Esophagus (tissue), 2 donors: Measurements from ENCODE around the gene AK2. TPM values are rescaled to one million over a fixed set of nuclear protein-coding genes. Genes with fewer than 3 reads are reported as not detected.
"Not testable (repeated sequence)": the region's sequence is repeated elsewhere in the genome, so short reads cannot be mapped to it uniquely, and the experiment has no call there.

Experiments used
- H3K27ac ChIP-seq, 2 donors: one replicate each; pipeline ENCODE4 v1.5.1; 2013; ENCODE audit warnings: low read depth in 2 of 2, mild to moderate bottlenecking in 2 of 2, inconsistent platforms in 1 of 2, low read length in 1 of 2, moderate library complexity in 1 of 2
- H3K27me3 ChIP-seq, 2 donors: one replicate each; pipeline ENCODE4 v1.6.1; 2013; ENCODE audit warnings: low read length in 2 of 2, control low read depth in 1 of 2, mild to moderate bottlenecking in 1 of 2; ENCODE audit not compliant: insufficient read depth in 2 of 2, control insufficient read depth in 1 of 2
- H3K36me3 ChIP-seq, 2 donors: one replicate each; pipeline ENCODE4 v1.6.1; 2013; ENCODE audit warnings: low read length in 1 of 2; ENCODE audit not compliant: control insufficient read depth in 2 of 2, insufficient read depth in 2 of 2
- H3K4me1 ChIP-seq, 2 donors: one replicate each; pipeline ENCODE4 v1.6.1; 2013; ENCODE audit warnings: low read length in 1 of 2; ENCODE audit not compliant: control insufficient read depth in 2 of 2, insufficient read depth in 2 of 2
- H3K4me3 ChIP-seq, 2 donors: one replicate each; pipeline ENCODE4 v1.5.1; 2013; ENCODE audit warnings: low read length in 2 of 2, mild to moderate bottlenecking in 2 of 2, low read depth in 1 of 2, moderate library complexity in 1 of 2
- H3K9me3 ChIP-seq, 2 donors: one replicate each; pipeline ENCODE4 v1.6.1; 2013; ENCODE audit warnings: mild to moderate bottlenecking in 2 of 2, low read depth in 1 of 2, low read length in 1 of 2, moderate library complexity in 1 of 2; ENCODE audit not compliant: control insufficient read depth in 2 of 2, insufficient read depth in 1 of 2
- WGBS, 2 donors: extraction: QIAGEN DNeasy Blood & Tissue Kit; methylation state at CpG; one replicate each; pipeline ENCODE4 v1.1.7; 2013; 5-methylcytosine and 5-hydroxymethylcytosine counted together
- polyA plus RNA-seq, 2 donors: library from polyadenylated mRNA; stranded (reverse); fragments of 200-250 nt; gene quantifications; one replicate each; pipeline ENCODE4 v1.2.3, GENCODE V29; 2013
- donor health status: healthy with polysubstance abuse.
- donor health status: Bipolar disorder and iron deficiency.

The AK2 gene
- polyA plus RNA-seq, 2 donors, result 63.2 to 106 TPM

- no peak overlapping the region for H3K27ac ChIP-seq
- H3K4me1 ChIP-seq, result peaks cover 2 to 10% of the 10 kb centered on the region in 2 donors
- H3K9me3 ChIP-seq, result no peaks in the 10 kb centered on the region
- no peaks in the 10 kb centered on the region for H3K36me3 ChIP-seq
- no peaks in the 10 kb centered on the region for H3K27me3 ChIP-seq
- WGBS, 2 donors, result 71 to 76% methylated on average over 1 of the region's 1 CpG
- H3K4me3 ChIP-seq, result no peak overlapping the region
Observed at GRCh38 chr1:32984455-32985171, 52.1 kb downstream of the AK2 start.

- Histone ChIP-seq H3K9me3 (no peaks in the 10 kb centered on the region), H3K27ac (no peak overlapping the region), H3K4me3 (no peak overlapping the region), H3K27me3 (no peaks in the 10 kb centered on the region), H3K36me3 (no peaks in the 10 kb centered on the region), H3K4me1 (peaks cover 2 to 8% of the 10 kb centered on the region in 2 donors)
- WGBS, 2 donors, result 74 to 80% methylated on average over 4 of the region's 4 CpGs
Observed at GRCh38 chr1:32984090-32984454, 52.6 kb downstream of the AK2 start.

- peaks cover 2 to 6% of the 10 kb centered on the region in 2 donors for H3K4me1 ChIP-seq
- no peaks in the 10 kb centered on the region for H3K27me3 ChIP-seq
- 78 to 85% methylated on average over 3 of the region's 3 CpGs for WGBS, 2 donors
- no peak overlapping the region for H3K4me3 ChIP-seq
- no peaks in the 10 kb centered on the region for H3K9me3 ChIP-seq
- no peaks in the 10 kb centered on the region for H3K36me3 ChIP-seq
- no peak overlapping the region for H3K27ac ChIP-seq
Observed at GRCh38 chr1:32983020-32983419, 53.7 kb downstream of the AK2 start.

GRCh38 chr1:32981003-32981901 is 55.4 kb downstream of the AK2 start:
- H3K4me3 ChIP-seq, result no peak overlapping the region

GRCh38 chr1:32980080-32980479 is 56.6 kb downstream of the AK2 start:
- Histone ChIP-seq H3K27ac (peak overlapping the region in 1 of 2 donors; percentile 61), H3K4me1 (peaks cover 0 to 2% of the 10 kb centered on the region in 2 donors), H3K36me3 (no peaks in the 10 kb centered on the region), H3K27me3 (no peaks in the 10 kb centered on the region), H3K4me3 (no peak overlapping the region), H3K9me3 (no peaks in the 10 kb centered on the region)
- 92 to 94% methylated on average over 10 of the region's 10 CpGs for WGBS, 2 donors

More at GRCh38 chr1:32981003-32981901, 55.4 kb downstream of the AK2 start:
- H3K4me1 ChIP-seq, result peaks cover 0 to 2% of the 10 kb centered on the region in 2 donors
- H3K9me3 ChIP-seq, result no peaks in the 10 kb centered on the region
- no peaks in the 10 kb centered on the region for H3K27me3 ChIP-seq
- WGBS, 2 donors, result 21 to 25% methylated on average over 8 of the region's 8 CpGs
- H3K27ac ChIP-seq, result peak overlapping the region; percentile 61 to 85
- H3K36me3 ChIP-seq, result no peaks in the 10 kb centered on the region

- H3K36me3 ChIP-seq, result no peaks in the 10 kb centered on the region
- H3K27me3 ChIP-seq, result no peaks in the 10 kb centered on the region
- 93 to 96% methylated on average over 4 of the region's 4 CpGs for WGBS, 2 donors
- no peak overlapping the region for H3K4me3 ChIP-seq
- H3K9me3 ChIP-seq, result no peaks in the 10 kb centered on the region
- no peak overlapping the region for H3K27ac ChIP-seq
- H3K4me1 ChIP-seq, result peaks cover 0 to 2% of the 10 kb centered on the region in 2 donors
Observed at GRCh38 chr1:32978854-32979253, 57.8 kb downstream of the AK2 start.

- Histone ChIP-seq H3K27ac (no peak overlapping the region), H3K4me1 (peaks cover 2 to 6% of the 10 kb centered on the region in 2 donors), H3K4me3 (no peak overlapping the region), H3K27me3 (no peaks in the 10 kb centered on the region), H3K36me3 (no peaks in the 10 kb centered on the region), H3K9me3 (no peaks in the 10 kb centered on the region)
- WGBS, 2 donors, result 77 to 87% methylated on average over 4 of the region's 4 CpGs
Observed at GRCh38 chr1:32977546-32978087, 59.1 kb downstream of the AK2 start.

GRCh38 chr1:32975055-32975454 is 61.6 kb downstream of the AK2 start:
- not testable (repeated sequence) for H3K36me3 ChIP-seq, H3K4me3 ChIP-seq, H3K4me1 ChIP-seq, H3K9me3 ChIP-seq, H3K27me3 ChIP-seq, H3K27ac ChIP-seq
- WGBS, 2 donors, result 82 to 97% methylated on average over 19 to 22 of the region's 30 CpGs

- peak overlapping the region in 1 of 2 donors; percentile 38 for H3K4me3 ChIP-seq
- not testable (repeated sequence) for H3K9me3 ChIP-seq, H3K27ac ChIP-seq, H3K4me1 ChIP-seq, H3K27me3 ChIP-seq, H3K36me3 ChIP-seq
- 47 to 63% methylated on average over 4 of the region's 6 CpGs for WGBS, 2 donors
Observed at GRCh38 chr1:32973458-32973857, 63.2 kb downstream of the AK2 start.
